Measurements from ENCODE around the gene CALML6.
A peak's percentile ranks its signal among the peaks of the same experiment; 100 is the strongest.

CALML6 gene

GRCh38 chr1:1906185-1907097, 8.6 kb upstream of the CALML6 start (continued):
- peak; percentile 74 for TF ChIP-seq ZNF600 (tag by site-specific recombination; IDR thresholded peaks at IDR 0.05)

DNA sequence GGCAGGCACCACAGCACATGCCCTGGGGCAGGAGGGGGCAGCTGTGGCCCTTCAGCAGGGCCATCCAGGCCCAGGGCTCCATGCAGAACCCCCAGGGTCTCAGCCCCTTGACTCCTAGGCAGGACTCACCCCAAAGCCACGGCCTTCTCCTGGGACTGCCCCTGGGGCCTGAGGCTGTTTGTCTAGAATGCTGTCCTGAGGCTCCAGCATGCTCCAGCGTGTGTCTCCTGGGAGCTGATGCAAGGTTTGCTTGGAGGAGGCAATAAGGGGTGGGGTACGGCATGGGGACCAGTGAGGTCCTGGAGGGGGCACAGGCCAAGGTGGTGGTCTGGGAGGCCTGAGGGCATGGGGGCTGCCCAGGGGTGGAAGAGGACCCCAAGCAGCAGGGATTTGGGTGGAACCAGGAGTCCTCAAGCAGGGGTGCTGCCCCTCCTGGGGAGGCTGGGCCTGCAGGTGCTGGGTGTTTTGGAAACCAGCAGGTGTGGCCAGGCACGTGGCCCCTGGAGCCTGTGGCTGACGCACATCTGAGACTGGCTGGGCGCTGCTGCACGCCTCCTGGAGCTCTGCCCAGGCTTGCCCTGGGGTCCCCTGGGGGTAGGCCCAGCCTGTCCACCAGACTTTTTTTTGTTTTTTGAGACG, 7.8 kb upstream of the CALML6 start:
- Histone ChIP-seq H3K36me3 (ENCODE audit: control insufficient read depth in 2 of 2, insufficient read depth in 1 of 2, low read length in 2 of 2) (no peaks in the 10 kb centered on the region), H3K9me3 (ENCODE audit: control insufficient read depth, insufficient read depth, low read depth, low read length) (no peaks in the 10 kb centered on the region), H3K4me3 (ENCODE audit: low read depth, low read length) (no peak overlapping the region), H3K4me1 (ENCODE audit: control insufficient read depth, insufficient read depth, low read length) (no peaks in the 10 kb centered on the region; the same call in 1 of the 2 replicates), H3K27ac (ENCODE audit: extremely low read depth, low read depth, low read length) (peak overlapping the region; percentile 82)
- ChIA-PET POLR2A (interaction anchor here (0.7 kb wide), 1 partner anchor 49 kb away, joined by 3 read pairs; no protein-coding TSS in a partner anchor), CTCF (interaction anchor here (0.8 to 4.2 kb wide), 7 partner anchors 9 to 128 kb away, joined by 3 to 23 read pairs (median 8); no protein-coding TSS in a partner anchor)
- no peak for TF ChIP-seq ZNF302 (tag by site-specific recombination; IDR thresholded peaks at IDR 0.05; ENCODE audit: low read depth)
- TF ChIP-seq ZNF248 (tag by site-specific recombination; IDR thresholded peaks at IDR 0.05): no peak
- TF ChIP-seq REST (tag by site-specific recombination; IDR thresholded peaks at IDR 0.05): peak; percentile 16; the same call in 1 of the 2 replicates
- no peak for TF ChIP-seq ZNF202 (tag by site-specific recombination; IDR thresholded peaks at IDR 0.05; ENCODE audit: borderline replicate concordance)
- TF ChIP-seq, protein P1, sequence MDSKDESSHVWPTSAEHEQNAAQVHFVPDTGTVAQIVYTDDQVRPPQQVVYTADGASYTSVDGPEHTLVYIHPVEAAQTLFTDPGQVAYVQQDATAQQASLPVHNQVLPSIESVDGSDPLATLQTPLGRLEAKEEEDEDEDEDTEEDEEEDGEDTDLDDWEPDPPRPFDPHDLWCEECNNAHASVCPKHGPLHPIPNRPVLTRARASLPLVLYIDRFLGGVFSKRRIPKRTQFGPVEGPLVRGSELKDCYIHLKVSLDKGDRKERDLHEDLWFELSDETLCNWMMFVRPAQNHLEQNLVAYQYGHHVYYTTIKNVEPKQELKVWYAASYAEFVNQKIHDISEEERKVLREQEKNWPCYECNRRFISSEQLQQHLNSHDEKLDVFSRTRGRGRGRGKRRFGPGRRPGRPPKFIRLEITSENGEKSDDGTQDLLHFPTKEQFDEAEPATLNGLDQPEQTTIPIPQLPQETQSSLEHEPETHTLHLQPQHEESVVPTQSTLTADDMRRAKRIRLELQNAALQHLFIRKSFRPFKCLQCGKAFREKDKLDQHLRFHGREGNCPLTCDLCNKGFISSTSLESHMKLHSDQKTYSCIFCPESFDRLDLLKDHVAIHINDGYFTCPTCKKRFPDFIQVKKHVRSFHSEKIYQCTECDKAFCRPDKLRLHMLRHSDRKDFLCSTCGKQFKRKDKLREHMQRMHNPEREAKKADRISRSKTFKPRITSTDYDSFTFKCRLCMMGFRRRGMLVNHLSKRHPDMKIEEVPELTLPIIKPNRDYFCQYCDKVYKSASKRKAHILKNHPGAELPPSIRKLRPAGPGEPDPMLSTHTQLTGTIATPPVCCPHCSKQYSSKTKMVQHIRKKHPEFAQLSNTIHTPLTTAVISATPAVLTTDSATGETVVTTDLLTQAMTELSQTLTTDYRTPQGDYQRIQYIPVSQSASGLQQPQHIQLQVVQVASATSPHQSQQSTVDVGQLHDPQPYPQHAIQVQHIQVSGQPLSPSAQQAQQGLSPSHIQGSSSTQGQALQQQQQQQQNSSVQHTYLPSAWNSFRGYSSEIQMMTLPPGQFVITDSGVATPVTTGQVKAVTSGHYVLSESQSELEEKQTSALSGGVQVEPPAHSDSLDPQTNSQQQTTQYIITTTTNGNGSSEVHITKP (tag by site-specific recombination; IDR thresholded peaks at IDR 0.05): peak; percentile 83
- no peak for TF ChIP-seq ZNF555 (tag by site-specific recombination; conservative IDR thresholded peaks at IDR 0.05)
- no peak; the same call in none of the 2 replicates for TF ChIP-seq TRIM28 (IDR thresholded peaks at IDR 0.05; ENCODE audit: borderline replicate concordance, low read length)
- no peak for TF ChIP-seq ZNF19 (tag by site-specific recombination; IDR thresholded peaks at IDR 0.05; ENCODE audit: low read depth)
- TF ChIP-seq ZNF366 (tag by site-specific recombination; conservative IDR thresholded peaks at IDR 0.05): no peak
- no peak for TF ChIP-seq ZNF549 (tag by site-specific recombination; IDR thresholded peaks at IDR 0.05)
- TF ChIP-seq TSHZ1 (tag by site-specific recombination; IDR thresholded peaks at IDR 0.05; ENCODE audit: borderline replicate concordance): no peak
- TF ChIP-seq ZNF266 (tag by site-specific recombination; IDR thresholded peaks at IDR 0.05; ENCODE audit: low read depth): 0 out of 2 replicates have a peak, but pooled peaks have one; percentile 8
- no peak for TF ChIP-seq ZNF214 (tag by site-specific recombination; IDR thresholded peaks at IDR 0.05; ENCODE audit: borderline replicate concordance)
- TF ChIP-seq, protein P2, sequence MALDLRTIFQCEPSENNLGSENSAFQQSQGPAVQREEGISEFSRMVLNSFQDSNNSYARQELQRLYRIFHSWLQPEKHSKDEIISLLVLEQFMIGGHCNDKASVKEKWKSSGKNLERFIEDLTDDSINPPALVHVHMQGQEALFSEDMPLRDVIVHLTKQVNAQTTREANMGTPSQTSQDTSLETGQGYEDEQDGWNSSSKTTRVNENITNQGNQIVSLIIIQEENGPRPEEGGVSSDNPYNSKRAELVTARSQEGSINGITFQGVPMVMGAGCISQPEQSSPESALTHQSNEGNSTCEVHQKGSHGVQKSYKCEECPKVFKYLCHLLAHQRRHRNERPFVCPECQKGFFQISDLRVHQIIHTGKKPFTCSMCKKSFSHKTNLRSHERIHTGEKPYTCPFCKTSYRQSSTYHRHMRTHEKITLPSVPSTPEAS (tag by site-specific recombination; IDR thresholded peaks at IDR 0.05): no peak
- TF ChIP-seq ZNF501 (tag by site-specific recombination; IDR thresholded peaks at IDR 0.05): no peak; the same call in 1 of the 2 replicates
- TF ChIP-seq ZNF747 (tag by site-specific recombination; IDR thresholded peaks at IDR 0.05): no peak
- TF ChIP-seq ZBTB26 (tag by site-specific recombination; optimal IDR thresholded peaks at IDR 0.05): peak; percentile 21
